Activated CD8-positive, alpha-beta memory T cell treated with anti-CD3 and anti-CD28 coated beads, Interleukin-2, amount 50 U/mL, for 4 hours (primary cell): ENCODE data around the gene PLSCR4.
"Not testable (repeated sequence)": the region's sequence is repeated elsewhere in the genome, so short reads cannot be mapped to it uniquely, and the experiment has no call there.

Source experiments
- DNase-seq: peaks from one replicate; pipeline ENCODE4 v3.0.0-alpha.2; 2020

Gene PLSCR4

GRCh38 chr3:146243559-146243958 lies 7.3 kb downstream of the PLSCR4 start:
- DNase-seq: no peak

GRCh38 chr3:146241523-146242240 lies 9.2 kb downstream of the PLSCR4 start:
- no peak for DNase-seq

- DNase-seq: no peak
Observed at GRCh38 chr3:146233487-146233886, 17.4 kb downstream of the PLSCR4 start.

GRCh38 chr3:146227486-146227885 lies 23.4 kb downstream of the PLSCR4 start:
- no peak for DNase-seq

GRCh38 chr3:146226881-146227280 lies 24.0 kb downstream of the PLSCR4 start:
- DNase-seq: no peak

GRCh38 chr3:146225458-146225857 lies 25.4 kb downstream of the PLSCR4 start:
- not testable (repeated sequence) for DNase-seq

GRCh38 chr3:146223401-146224373 lies 27.2 kb downstream of the PLSCR4 start:
- no peak for DNase-seq

- no peak for DNase-seq
Observed at GRCh38 chr3:146222204-146223046, 28.5 kb downstream of the PLSCR4 start.

- DNase-seq: no peak
Observed at GRCh38 chr3:146221276-146221675, 29.6 kb downstream of the PLSCR4 start.

GRCh38 chr3:146218880-146219866 lies 31.7 kb downstream of the PLSCR4 start:
- peak; percentile 44 for DNase-seq

GRCh38 chr3:146217324-146217723 lies 33.6 kb downstream of the PLSCR4 start:
- DNase-seq: no peak

GRCh38 chr3:146214493-146214892 lies 36.4 kb downstream of the PLSCR4 start:
- no peak for DNase-seq

GRCh38 chr3:146209371-146209770 lies 41.5 kb downstream of the PLSCR4 start:
- no peak for DNase-seq

- DNase-seq: no peak
Observed at GRCh38 chr3:146203776-146204175, 47.1 kb downstream of the PLSCR4 start.

- no peak for DNase-seq
Observed at GRCh38 chr3:146200461-146201220, 50.3 kb downstream of the PLSCR4 start.

- DNase-seq: no peak
Observed at GRCh38 chr3:146199762-146200161, 51.1 kb downstream of the PLSCR4 start.

GRCh38 chr3:146196789-146197188 lies 54.1 kb downstream of the PLSCR4 start:
- DNase-seq: no peak

GRCh38 chr3:146195605-146196004 lies 55.3 kb downstream of the PLSCR4 start:
- no peak for DNase-seq

GRCh38 chr3:146195030-146195429 lies 55.9 kb downstream of the PLSCR4 start:
- no peak for DNase-seq

- DNase-seq: no peak
Observed at GRCh38 chr3:146191051-146191450, 59.9 kb downstream of the PLSCR4 start.
